ENCODE data around the gene PLXNB1.

DNA sequence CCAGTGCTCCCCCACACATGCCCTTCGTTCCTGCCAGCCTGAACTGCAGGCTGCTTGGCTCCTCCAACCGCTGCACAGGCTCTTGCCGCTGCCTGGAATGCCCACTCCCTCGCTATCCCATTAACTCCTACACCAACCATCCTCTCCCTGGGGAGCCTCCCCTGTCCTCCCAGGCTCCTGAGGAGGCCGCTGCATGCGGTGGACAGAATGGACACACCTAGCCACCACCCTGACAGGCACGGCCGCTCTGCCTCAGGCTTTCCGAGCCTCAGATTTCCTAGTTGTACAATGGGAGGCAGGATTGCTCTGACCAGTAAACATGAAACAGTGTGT, 2.3 kb downstream of the PLXNB1 start:
- TF ChIP-seq, protein P1, sequence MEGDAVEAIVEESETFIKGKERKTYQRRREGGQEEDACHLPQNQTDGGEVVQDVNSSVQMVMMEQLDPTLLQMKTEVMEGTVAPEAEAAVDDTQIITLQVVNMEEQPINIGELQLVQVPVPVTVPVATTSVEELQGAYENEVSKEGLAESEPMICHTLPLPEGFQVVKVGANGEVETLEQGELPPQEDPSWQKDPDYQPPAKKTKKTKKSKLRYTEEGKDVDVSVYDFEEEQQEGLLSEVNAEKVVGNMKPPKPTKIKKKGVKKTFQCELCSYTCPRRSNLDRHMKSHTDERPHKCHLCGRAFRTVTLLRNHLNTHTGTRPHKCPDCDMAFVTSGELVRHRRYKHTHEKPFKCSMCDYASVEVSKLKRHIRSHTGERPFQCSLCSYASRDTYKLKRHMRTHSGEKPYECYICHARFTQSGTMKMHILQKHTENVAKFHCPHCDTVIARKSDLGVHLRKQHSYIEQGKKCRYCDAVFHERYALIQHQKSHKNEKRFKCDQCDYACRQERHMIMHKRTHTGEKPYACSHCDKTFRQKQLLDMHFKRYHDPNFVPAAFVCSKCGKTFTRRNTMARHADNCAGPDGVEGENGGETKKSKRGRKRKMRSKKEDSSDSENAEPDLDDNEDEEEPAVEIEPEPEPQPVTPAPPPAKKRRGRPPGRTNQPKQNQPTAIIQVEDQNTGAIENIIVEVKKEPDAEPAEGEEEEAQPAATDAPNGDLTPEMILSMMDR (IDR thresholded peaks at IDR 0.05), result no peak
- TF ChIP-seq POLR2A (IDR thresholded peaks at IDR 0.05), result no peak
